GM19455 (cell line): ENCODE results near the gene CC2D1B.

Source experiments
- ATAC-seq: cut with Tn5 transposase; IDR thresholded peaks from one replicate; pipeline ENCODE4 v1.9.1; 2021; ENCODE audit not compliant: unreplicated experiment

Gene CC2D1B

GRCh38 chr1:52360595-52360968 lies 5.4 kb downstream of the CC2D1B start:
- ATAC-seq = no peak

GRCh38 chr1:52359676-52360594 lies 6.1 kb downstream of the CC2D1B start:
- no peak for ATAC-seq

GRCh38 chr1:52358851-52359497 lies 7.0 kb downstream of the CC2D1B start:
- ATAC-seq = no peak

- ATAC-seq = no peak
Measured at GRCh38 chr1:52357397-52357796, 8.6 kb downstream of the CC2D1B start.

GRCh38 chr1:52356818-52357355 lies 9.1 kb downstream of the CC2D1B start:
- ATAC-seq = no peak

GRCh38 chr1:52355847-52356505 lies 10.0 kb downstream of the CC2D1B start:
- no peak for ATAC-seq

- no peak for ATAC-seq
Measured at GRCh38 chr1:52355436-52355835, 10.6 kb downstream of the CC2D1B start.

- no peak for ATAC-seq
Measured at GRCh38 chr1:52352690-52353089, 13.3 kb downstream of the CC2D1B start.

- ATAC-seq = no peak
Measured at GRCh38 chr1:52348704-52349300, 17.2 kb downstream of the CC2D1B start.

- ATAC-seq = no peak
Measured at GRCh38 chr1:52346653-52347052, 19.4 kb downstream of the CC2D1B start.

- no peak for ATAC-seq
Measured at GRCh38 chr1:52345252-52345651, 20.8 kb downstream of the CC2D1B start.

- ATAC-seq = no peak
Measured at GRCh38 chr1:52343979-52344378, 22.0 kb downstream of the CC2D1B start.

GRCh38 chr1:52341655-52342260 lies 24.2 kb downstream of the CC2D1B start:
- no peak for ATAC-seq

GRCh38 chr1:52337439-52337838 lies 28.6 kb downstream of the CC2D1B start:
- ATAC-seq = no peak

GRCh38 chr1:52334906-52335528 lies 31.0 kb downstream of the CC2D1B start:
- no peak for ATAC-seq

- no peak for ATAC-seq
Measured at GRCh38 chr1:52332411-52332810, 33.6 kb downstream of the CC2D1B start.

GRCh38 chr1:52328615-52329014 lies 37.4 kb downstream of the CC2D1B start:
- ATAC-seq = no peak

- ATAC-seq = no peak
Measured at GRCh38 chr1:52325786-52326185, 40.2 kb downstream of the CC2D1B start.

- ATAC-seq = no peak
Measured at GRCh38 chr1:52323731-52324130, 42.3 kb downstream of the CC2D1B start.

GRCh38 chr1:52321061-52321460 lies 44.9 kb downstream of the CC2D1B start:
- ATAC-seq = no peak
